GM12878 (cell line): ENCODE data around the gene EFHD1.

Experiments used
- ATF3 ChIP-seq: IDR thresholded peaks from 2 replicates; pipeline ENCODE4 v1.6.1; 2011; ENCODE audit warnings: low read depth, mild to moderate bottlenecking, low read length, moderate library complexity, borderline replicate concordance; ENCODE audit errors: extremely low read depth
- BCLAF1 ChIP-seq: fragments of 450-650 bp; IDR thresholded peaks from 2 replicates; pipeline ENCODE4 v1.6.1; 2017; ENCODE audit warnings: antibody characterized with exemption, mild to moderate bottlenecking, moderate library complexity
- BHLHE40 ChIP-seq, 2 experiments: fragments of 450-650 bp in 1 of 2; IDR thresholded peaks; 2 replicates each; pipeline ENCODE4 v1.6.1; 2011 to 2017; ENCODE audit warnings: low read depth in 2 of 2, borderline replicate concordance in 1 of 2, improper control_type of control experiment in 1 of 2, low read length in 1 of 2, mild to moderate bottlenecking in 1 of 2
- BRCA1 ChIP-seq: IDR thresholded peaks from 2 replicates; pipeline ENCODE4 v1.6.1; 2011; ENCODE audit warnings: low read depth, low read length, improper control_type of control experiment
- EZH2 ChIP-seq: IDR thresholded peaks from 2 replicates; pipeline ENCODE4 v1.6.1; 2012; ENCODE audit warnings: low read depth, mild to moderate bottlenecking, control low read depth, inconsistent platforms, low read length, borderline replicate concordance; ENCODE audit not compliant: control insufficient read depth
- FOS ChIP-seq: IDR thresholded peaks from 3 replicates; pipeline ENCODE4 v1.6.1; 2011; ENCODE audit warnings: borderline replicate concordance; ENCODE audit not compliant: insufficient read length; ENCODE audit errors: extremely low read depth
- GATAD2B ChIP-seq: fragments of 450-650 bp; conservative IDR thresholded peaks from 2 replicates; pipeline ENCODE4 v1.6.1; 2017; ENCODE audit warnings: low read depth, mild to moderate bottlenecking, moderate library complexity
- JUNB ChIP-seq: IDR thresholded peaks from 2 replicates; pipeline ENCODE4 v1.6.1; 2016; ENCODE audit warnings: antibody characterized with exemption, mild to moderate bottlenecking
- NR2C1 ChIP-seq: fragments of 450-650 bp; IDR thresholded peaks from 2 replicates; pipeline ENCODE4 v1.6.1; 2017; ENCODE audit warnings: antibody characterized with exemption, mild to moderate bottlenecking, moderate library complexity
- POLR2A ChIP-seq: IDR thresholded peaks from 2 replicates; pipeline ENCODE4 v1.6.1; 2011; ENCODE audit warnings: low read depth, mild to moderate bottlenecking, low read length
- SP1 ChIP-seq: IDR thresholded peaks from one replicate; pipeline ENCODE4 v1.6.1; 2011; ENCODE audit warnings: low read depth, low read length
- TAF1 ChIP-seq: IDR thresholded peaks from 2 replicates; pipeline ENCODE4 v1.6.1; 2011; ENCODE audit warnings: mild to moderate bottlenecking, low read depth, low read length, borderline replicate concordance
- TF ChIP-seq, protein P1 (sequence below), 3 experiments: IDR thresholded peaks in 2 of 3; conservative IDR thresholded peaks in 1 of 3; 2 replicates each; pipeline ENCODE4 v1.5.1; 2011; ENCODE audit warnings: low read depth in 3 of 3, low read length in 3 of 3, mild to moderate bottlenecking in 3 of 3, control low read depth in 2 of 3, moderate library complexity in 2 of 3, inconsistent platforms in 1 of 3, mixed read lengths in 1 of 3; ENCODE audit not compliant: control insufficient read depth in 2 of 3, insufficient read depth in 1 of 3; ENCODE audit errors: extremely low read depth in 1 of 3
- TF ChIP-seq, protein P2 (sequence below): IDR thresholded peaks from 2 replicates; pipeline ENCODE4 v1.6.1; 2012; ENCODE audit warnings: low read length, inconsistent platforms

- TF ChIP-seq BRCA1 (no peak), EZH2 (no peak), ATF3 (no peak), GATAD2B (no peak), SP1 (no peak), BHLHE40 (IDR thresholded peaks at IDR 0.05; ENCODE audit: borderline replicate concordance in 1 of 2, low read depth in 2 of 2, low read length in 1 of 2) (no peak), FOS (no peak), BCLAF1 (no peak), NR2C1 (no peak), POLR2A (no peak), JUNB (no peak), TAF1 (no peak)
- TF ChIP-seq, protein P1, sequence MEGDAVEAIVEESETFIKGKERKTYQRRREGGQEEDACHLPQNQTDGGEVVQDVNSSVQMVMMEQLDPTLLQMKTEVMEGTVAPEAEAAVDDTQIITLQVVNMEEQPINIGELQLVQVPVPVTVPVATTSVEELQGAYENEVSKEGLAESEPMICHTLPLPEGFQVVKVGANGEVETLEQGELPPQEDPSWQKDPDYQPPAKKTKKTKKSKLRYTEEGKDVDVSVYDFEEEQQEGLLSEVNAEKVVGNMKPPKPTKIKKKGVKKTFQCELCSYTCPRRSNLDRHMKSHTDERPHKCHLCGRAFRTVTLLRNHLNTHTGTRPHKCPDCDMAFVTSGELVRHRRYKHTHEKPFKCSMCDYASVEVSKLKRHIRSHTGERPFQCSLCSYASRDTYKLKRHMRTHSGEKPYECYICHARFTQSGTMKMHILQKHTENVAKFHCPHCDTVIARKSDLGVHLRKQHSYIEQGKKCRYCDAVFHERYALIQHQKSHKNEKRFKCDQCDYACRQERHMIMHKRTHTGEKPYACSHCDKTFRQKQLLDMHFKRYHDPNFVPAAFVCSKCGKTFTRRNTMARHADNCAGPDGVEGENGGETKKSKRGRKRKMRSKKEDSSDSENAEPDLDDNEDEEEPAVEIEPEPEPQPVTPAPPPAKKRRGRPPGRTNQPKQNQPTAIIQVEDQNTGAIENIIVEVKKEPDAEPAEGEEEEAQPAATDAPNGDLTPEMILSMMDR (IDR thresholded peaks at IDR 0.05 in 2 of 3, conservative IDR thresholded peaks at IDR 0.05 in 1 of 3; ENCODE audit: control insufficient read depth in 2 of 3, extremely low read depth in 1 of 3, insufficient read depth in 1 of 3, low read depth in 3 of 3, low read length in 3 of 3): no peak
- TF ChIP-seq, protein P2, sequence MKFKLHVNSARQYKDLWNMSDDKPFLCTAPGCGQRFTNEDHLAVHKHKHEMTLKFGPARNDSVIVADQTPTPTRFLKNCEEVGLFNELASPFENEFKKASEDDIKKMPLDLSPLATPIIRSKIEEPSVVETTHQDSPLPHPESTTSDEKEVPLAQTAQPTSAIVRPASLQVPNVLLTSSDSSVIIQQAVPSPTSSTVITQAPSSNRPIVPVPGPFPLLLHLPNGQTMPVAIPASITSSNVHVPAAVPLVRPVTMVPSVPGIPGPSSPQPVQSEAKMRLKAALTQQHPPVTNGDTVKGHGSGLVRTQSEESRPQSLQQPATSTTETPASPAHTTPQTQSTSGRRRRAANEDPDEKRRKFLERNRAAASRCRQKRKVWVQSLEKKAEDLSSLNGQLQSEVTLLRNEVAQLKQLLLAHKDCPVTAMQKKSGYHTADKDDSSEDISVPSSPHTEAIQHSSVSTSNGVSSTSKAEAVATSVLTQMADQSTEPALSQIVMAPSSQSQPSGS: no peak
These were observed 4.6 kb downstream of the EFHD1 start for GRCh38 chr2:232637866-232638583.
